SK-N-MC (cell line): Measurements from ENCODE around the gene ZFX.

Experiments
- EZH2 ChIP-seq: fragments of 200-600 bp; sonication (generic); IDR thresholded peaks from one replicate; pipeline ENCODE4 v1.6.1; 2017; ENCODE audit warnings: antibody characterized with exemption
- POLR2AphosphoS5 ChIP-seq: IDR thresholded peaks from 2 replicates; pipeline ENCODE4 v1.6.1; 2012; ENCODE audit warnings: mild to moderate bottlenecking, low read depth, low read length, borderline replicate concordance

DNA sequence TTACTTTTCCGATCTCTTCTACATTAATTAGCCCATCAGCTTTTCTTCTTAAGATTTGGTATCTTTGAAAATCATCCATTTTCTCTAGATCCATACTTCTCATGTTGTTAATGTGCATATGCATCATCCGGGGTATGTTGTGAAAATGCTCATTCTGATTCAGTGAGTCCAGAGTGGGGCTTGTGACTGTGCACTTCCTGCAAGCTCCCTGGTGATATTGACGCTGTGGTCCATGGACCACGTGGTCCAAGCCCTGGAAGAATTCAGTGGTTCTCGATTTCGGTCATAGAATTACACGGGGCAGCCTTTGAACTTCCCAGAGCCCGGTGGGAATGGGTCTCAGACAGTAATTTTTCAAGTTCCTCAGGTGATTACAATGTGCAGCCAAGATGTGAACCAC lies 69.8 kb downstream of the ZFX start:
- TF ChIP-seq POLR2AphosphoS5 (no peak), EZH2 (no peak)
